KMS-11 (cell line): Measurements from ENCODE around the gene CCNDBP1.

Experiments
- H2AFZ ChIP-seq: fragments of 200-600 bp; sonication (generic); 2 replicates; pipeline ENCODE4 v1.6.1; 2016; ENCODE audit warnings: antibody characterized with exemption, mixed run types, low read depth
- H3K27ac ChIP-seq: fragments of 200-600 bp; sonication (generic); 2 replicates; pipeline ENCODE4 v1.6.1; 2016; ENCODE audit warnings: mild to moderate bottlenecking, mixed run types
- H3K27me3 ChIP-seq: fragments of 200-600 bp; sonication (generic); 2 replicates; pipeline ENCODE4 v1.6.1; 2017; ENCODE audit warnings: mild to moderate bottlenecking, low read depth, mixed run types, moderate library complexity; ENCODE audit not compliant: insufficient read depth
- H3K36me3 ChIP-seq: fragments of 200-600 bp; sonication (generic); 2 replicates; pipeline ENCODE4 v1.6.1; 2017; ENCODE audit warnings: mild to moderate bottlenecking, mixed run types; ENCODE audit not compliant: insufficient read depth
- H3K4me1 ChIP-seq: fragments of 200-600 bp; sonication (generic); 2 replicates; pipeline ENCODE4 v1.6.1; 2016; ENCODE audit warnings: mild to moderate bottlenecking, low read depth, mixed run types; ENCODE audit not compliant: poor library complexity, severe bottlenecking
- H3K4me2 ChIP-seq: fragments of 200-600 bp; sonication (generic); 2 replicates; pipeline ENCODE4 v1.7.0; 2016; ENCODE audit warnings: mild to moderate bottlenecking, mixed run types
- H3K4me3 ChIP-seq: fragments of 200-600 bp; sonication (generic); IDR thresholded peaks from 2 replicates; pipeline ENCODE4 v1.6.1; 2017; ENCODE audit warnings: low read depth, low read length, mixed read lengths; ENCODE audit not compliant: insufficient read depth
- H3K79me2 ChIP-seq: fragments of 200-600 bp; sonication (generic); 2 replicates; pipeline ENCODE4 v1.6.1; 2016; ENCODE audit warnings: low read depth, mixed run types; ENCODE audit not compliant: insufficient read depth
- H3K9ac ChIP-seq: fragments of 200-600 bp; sonication (generic); 2 replicates; pipeline ENCODE4 v1.6.1; 2016; ENCODE audit warnings: mild to moderate bottlenecking, mixed run types
- H4K20me1 ChIP-seq: fragments of 200-600 bp; sonication (generic); 2 replicates; pipeline ENCODE4 v1.6.1; 2016; ENCODE audit warnings: mild to moderate bottlenecking, mixed run types; ENCODE audit not compliant: insufficient read depth
- TF ChIP-seq, protein P1 (sequence below): fragments of 200-600 bp; sonication (generic); conservative IDR thresholded peaks from 2 replicates; pipeline ENCODE4 v1.6.1; 2017; ENCODE audit warnings: low read depth, mild to moderate bottlenecking, antibody characterized with exemption, low read length, moderate library complexity, mixed read lengths

The CCNDBP1 gene

DNA sequence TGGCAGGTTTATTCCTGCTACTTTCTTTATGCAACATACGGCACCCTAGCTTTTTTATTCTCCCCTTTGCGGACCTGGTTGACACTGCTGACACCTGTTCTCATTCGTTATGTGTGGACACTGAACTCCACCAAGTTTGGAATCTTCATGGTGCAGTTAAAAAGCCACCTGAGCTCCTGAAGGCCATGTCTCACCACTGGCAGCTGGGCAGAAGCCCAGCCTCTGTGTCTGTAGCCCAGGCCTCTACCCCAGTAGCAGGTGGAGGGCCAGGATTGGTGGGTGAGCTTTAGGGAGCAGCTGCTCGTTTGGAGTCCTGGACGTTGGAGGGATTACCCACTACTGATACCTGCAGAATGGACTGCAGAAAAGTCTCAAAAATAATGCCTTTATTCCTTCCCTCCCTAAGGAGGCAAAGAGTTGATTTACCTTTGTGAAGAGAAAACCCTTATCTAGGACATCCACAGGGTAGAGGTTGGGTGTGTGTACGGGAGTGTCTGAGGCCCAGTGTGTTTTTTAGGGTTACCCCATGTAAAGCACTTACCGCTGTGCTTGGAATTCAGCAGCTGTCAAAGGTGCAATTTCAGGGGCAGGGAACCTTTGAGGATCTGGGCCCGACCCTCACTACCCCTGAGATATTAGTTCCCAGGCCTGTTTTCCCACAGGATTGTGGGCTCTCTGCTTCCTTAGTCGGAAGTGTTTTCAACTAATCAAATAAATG lies 637 bp upstream of the CCNDBP1 start:
- TF ChIP-seq, protein P1, sequence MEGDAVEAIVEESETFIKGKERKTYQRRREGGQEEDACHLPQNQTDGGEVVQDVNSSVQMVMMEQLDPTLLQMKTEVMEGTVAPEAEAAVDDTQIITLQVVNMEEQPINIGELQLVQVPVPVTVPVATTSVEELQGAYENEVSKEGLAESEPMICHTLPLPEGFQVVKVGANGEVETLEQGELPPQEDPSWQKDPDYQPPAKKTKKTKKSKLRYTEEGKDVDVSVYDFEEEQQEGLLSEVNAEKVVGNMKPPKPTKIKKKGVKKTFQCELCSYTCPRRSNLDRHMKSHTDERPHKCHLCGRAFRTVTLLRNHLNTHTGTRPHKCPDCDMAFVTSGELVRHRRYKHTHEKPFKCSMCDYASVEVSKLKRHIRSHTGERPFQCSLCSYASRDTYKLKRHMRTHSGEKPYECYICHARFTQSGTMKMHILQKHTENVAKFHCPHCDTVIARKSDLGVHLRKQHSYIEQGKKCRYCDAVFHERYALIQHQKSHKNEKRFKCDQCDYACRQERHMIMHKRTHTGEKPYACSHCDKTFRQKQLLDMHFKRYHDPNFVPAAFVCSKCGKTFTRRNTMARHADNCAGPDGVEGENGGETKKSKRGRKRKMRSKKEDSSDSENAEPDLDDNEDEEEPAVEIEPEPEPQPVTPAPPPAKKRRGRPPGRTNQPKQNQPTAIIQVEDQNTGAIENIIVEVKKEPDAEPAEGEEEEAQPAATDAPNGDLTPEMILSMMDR: no peak
- peak overlapping the region; percentile 87; the same call in 1 of the 2 replicates for H2AFZ ChIP-seq
- no peak overlapping the region for H3K27ac ChIP-seq
- H3K4me3 ChIP-seq: no peak overlapping the region
- H3K27me3 ChIP-seq: no peaks in the 10 kb centered on the region
- H3K4me2 ChIP-seq: peak overlapping the region; percentile 1; the same call in 1 of the 2 replicates
- no peaks in the 10 kb centered on the region for H3K36me3 ChIP-seq
- peaks cover 16% of the 10 kb centered on the region; the same call in 1 of the 2 replicates for H3K79me2 ChIP-seq
- peaks cover 17% of the 10 kb centered on the region for H3K4me1 ChIP-seq
- H3K9ac ChIP-seq: no peak overlapping the region
- H4K20me1 ChIP-seq: no peaks in the 10 kb centered on the region

DNA sequence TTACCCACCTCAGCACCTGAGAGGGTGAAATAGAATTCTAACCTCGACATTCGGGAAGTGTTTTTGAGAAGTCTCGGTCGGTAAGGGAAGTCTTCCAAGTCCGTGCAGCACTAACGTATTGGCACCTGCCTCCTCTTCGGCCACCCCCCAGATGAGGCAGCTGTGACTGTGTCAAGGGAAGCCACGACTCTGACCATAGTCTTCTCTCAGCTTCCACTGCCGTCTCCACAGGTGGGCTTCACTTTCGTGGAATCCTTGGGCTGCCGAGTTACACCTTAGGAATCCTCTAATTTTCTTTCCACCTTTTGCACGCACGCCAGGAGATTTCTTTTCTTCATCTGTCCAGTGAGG lies 775 bp downstream of the CCNDBP1 start:
- Histone ChIP-seq H3K4me2 (peak overlapping the region; percentile 100), H4K20me1 (no peaks in the 10 kb centered on the region), H3K27me3 (no peaks in the 10 kb centered on the region), H3K27ac (peak overlapping the region; percentile 62; the same call in 1 of the 2 replicates), H3K4me1 (peaks cover 17% of the 10 kb centered on the region), H3K79me2 (peaks cover 16% of the 10 kb centered on the region; the same call in 1 of the 2 replicates), H3K9ac (peak overlapping the region; percentile 62; the same call in 1 of the 2 replicates), H3K4me3 (peak overlapping the region; percentile 52), H3K36me3 (no peaks in the 10 kb centered on the region), H2AFZ (peak overlapping the region; percentile 87)
- TF ChIP-seq, protein P1: peak; percentile 20; the same call in 1 of the 2 replicates

DNA sequence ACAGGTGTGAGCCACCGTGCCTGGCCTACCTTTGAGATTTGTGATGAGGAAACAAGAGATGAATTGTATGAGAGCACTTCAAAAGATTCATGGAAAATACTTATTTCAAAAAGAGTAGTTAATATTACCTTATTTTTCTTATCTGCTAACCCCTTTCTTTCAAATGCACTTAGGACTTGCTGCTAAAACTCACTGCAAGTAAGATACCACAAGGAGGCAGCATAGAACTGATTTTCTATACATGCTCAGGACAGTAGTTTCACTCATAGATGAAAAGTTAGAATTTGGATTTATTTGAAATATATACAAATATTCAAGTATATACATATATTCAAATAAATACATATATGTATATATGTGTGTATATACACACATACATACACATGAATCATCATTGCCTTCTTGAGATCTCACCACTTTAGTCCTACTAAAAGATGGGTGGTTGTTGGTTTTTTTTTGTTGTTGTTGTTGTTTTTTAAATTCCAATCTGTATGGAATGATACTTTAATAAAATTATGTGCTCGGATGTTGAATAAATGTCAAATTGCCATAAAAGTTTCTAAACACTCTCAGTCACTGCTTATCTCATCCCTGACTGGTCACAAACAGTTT lies 2.4 kb downstream of the CCNDBP1 start:
- H3K4me2 ChIP-seq: peak overlapping the region; percentile 100; the same call in 1 of the 2 replicates

DNA sequence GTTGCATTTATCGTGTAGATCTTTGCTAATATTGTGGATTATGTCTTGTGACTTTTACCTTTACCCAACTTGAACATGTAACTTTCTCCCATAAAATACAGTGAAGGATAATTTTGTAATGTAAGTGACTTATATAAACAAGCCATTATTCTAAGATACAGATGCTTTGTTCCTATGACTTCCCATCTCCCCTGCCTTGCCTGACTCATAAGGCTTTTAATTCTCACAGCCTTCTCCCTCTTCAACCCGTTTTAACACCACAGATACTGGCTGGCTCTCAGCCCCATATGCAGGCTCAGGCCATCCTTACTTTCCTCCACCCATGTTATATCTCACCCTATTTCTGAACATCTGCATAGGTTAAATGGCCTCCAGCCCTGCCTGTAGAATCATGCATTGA lies 4.1 kb downstream of the CCNDBP1 start:
- H3K79me2 ChIP-seq: peaks cover 16% of the 10 kb centered on the region; the same call in 1 of the 2 replicates
- no peak overlapping the region for H3K27ac ChIP-seq
- no peaks in the 10 kb centered on the region for H3K27me3 ChIP-seq
- peaks cover 17% of the 10 kb centered on the region for H3K4me1 ChIP-seq
- H3K4me3 ChIP-seq: no peak overlapping the region
- no peaks in the 10 kb centered on the region for H4K20me1 ChIP-seq
- no peaks in the 10 kb centered on the region for H3K36me3 ChIP-seq
- H3K4me2 ChIP-seq: no peak overlapping the region
- no peak overlapping the region for H2AFZ ChIP-seq
- TF ChIP-seq, protein P1: no peak
- no peak overlapping the region for H3K9ac ChIP-seq

More for the DNA sequence above, 2.4 kb downstream of the CCNDBP1 start:
- Histone ChIP-seq H3K4me1 (peaks cover 17% of the 10 kb centered on the region), H3K36me3 (no peaks in the 10 kb centered on the region), H3K27me3 (no peaks in the 10 kb centered on the region), H3K9ac (no peak overlapping the region), H3K79me2 (peaks cover 16% of the 10 kb centered on the region; the same call in 1 of the 2 replicates), H2AFZ (no peak overlapping the region), H3K4me3 (no peak overlapping the region), H4K20me1 (no peaks in the 10 kb centered on the region), H3K27ac (no peak overlapping the region)
- TF ChIP-seq, protein P1: peak; percentile 70
